ENCODE measurements around the gene MRPL24. TPM values are rescaled to one million over a fixed set of nuclear protein-coding genes. Genes with fewer than 3 reads are reported as not detected.

The MRPL24 gene
- total and polyA plus RNA-seq, 2 of the 13 experiments (the other 11 are each of a cell fraction or from before 2014, with no cell fraction given): 38.1 to 42.9 TPM

- no peak for TF ChIP-seq UBTF (CRISPR knock-in tag; IDR thresholded peaks at IDR 0.05)
- no peak for TF ChIP-seq ZBTB7A (CRISPR knock-in tag; IDR thresholded peaks at IDR 0.05)
- no peak for TF ChIP-seq TRIM22 (IDR thresholded peaks at IDR 0.05)
- no peak for TF ChIP-seq SMC3 (IDR thresholded peaks at IDR 0.05; ENCODE audit: low read length)
- TF ChIP-seq NFKB2 (CRISPR knock-in tag; IDR thresholded peaks at IDR 0.05; ENCODE audit: borderline replicate concordance): no peak
- no peak for TF ChIP-seq WIZ (CRISPR knock-in tag; IDR thresholded peaks at IDR 0.05)
- TF ChIP-seq SKI (IDR thresholded peaks at IDR 0.05; ENCODE audit: partially characterized antibody): no peak
- peak; percentile 83 for TF ChIP-seq PHF20 (CRISPR knock-in tag; IDR thresholded peaks at IDR 0.05)
- no peak; the same call in 1 of the 2 replicates for TF ChIP-seq ZNF451 (CRISPR knock-in tag; IDR thresholded peaks at IDR 0.05)
- TF ChIP-seq ZNF296 (CRISPR knock-in tag; conservative IDR thresholded peaks at IDR 0.05): no peak
- TF ChIP-seq, protein P1, sequence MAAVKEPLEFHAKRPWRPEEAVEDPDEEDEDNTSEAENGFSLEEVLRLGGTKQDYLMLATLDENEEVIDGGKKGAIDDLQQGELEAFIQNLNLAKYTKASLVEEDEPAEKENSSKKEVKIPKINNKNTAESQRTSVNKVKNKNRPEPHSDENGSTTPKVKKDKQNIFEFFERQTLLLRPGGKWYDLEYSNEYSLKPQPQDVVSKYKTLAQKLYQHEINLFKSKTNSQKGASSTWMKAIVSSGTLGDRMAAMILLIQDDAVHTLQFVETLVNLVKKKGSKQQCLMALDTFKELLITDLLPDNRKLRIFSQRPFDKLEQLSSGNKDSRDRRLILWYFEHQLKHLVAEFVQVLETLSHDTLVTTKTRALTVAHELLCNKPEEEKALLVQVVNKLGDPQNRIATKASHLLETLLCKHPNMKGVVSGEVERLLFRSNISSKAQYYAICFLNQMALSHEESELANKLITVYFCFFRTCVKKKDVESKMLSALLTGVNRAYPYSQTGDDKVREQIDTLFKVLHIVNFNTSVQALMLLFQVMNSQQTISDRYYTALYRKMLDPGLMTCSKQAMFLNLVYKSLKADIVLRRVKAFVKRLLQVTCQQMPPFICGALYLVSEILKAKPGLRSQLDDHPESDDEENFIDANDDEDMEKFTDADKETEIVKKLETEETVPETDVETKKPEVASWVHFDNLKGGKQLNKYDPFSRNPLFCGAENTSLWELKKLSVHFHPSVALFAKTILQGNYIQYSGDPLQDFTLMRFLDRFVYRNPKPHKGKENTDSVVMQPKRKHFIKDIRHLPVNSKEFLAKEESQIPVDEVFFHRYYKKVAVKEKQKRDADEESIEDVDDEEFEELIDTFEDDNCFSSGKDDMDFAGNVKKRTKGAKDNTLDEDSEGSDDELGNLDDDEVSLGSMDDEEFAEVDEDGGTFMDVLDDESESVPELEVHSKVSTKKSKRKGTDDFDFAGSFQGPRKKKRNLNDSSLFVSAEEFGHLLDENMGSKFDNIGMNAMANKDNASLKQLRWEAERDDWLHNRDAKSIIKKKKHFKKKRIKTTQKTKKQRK (IDR thresholded peaks at IDR 0.05; ENCODE audit: low read length): no peak
- no peak for TF ChIP-seq ZNF788 (CRISPR knock-in tag; IDR thresholded peaks at IDR 0.05; ENCODE audit: borderline replicate concordance)
- 0 out of 2 replicates have a peak, but pooled peaks have one; percentile 3 for TF ChIP-seq HIVEP1 (CRISPR knock-in tag; IDR thresholded peaks at IDR 0.05)
- TF ChIP-seq RXRB (CRISPR knock-in tag; IDR thresholded peaks at IDR 0.05; ENCODE audit: borderline replicate concordance): no peak
- TF ChIP-seq ZFP36 (IDR thresholded peaks at IDR 0.05; ENCODE audit: borderline replicate concordance, low read depth, low read length, partially characterized antibody): no peak
- TF ChIP-seq ATRX (CRISPR knock-in tag; IDR thresholded peaks at IDR 0.05; ENCODE audit: borderline replicate concordance): no peak
- TF ChIP-seq ZBTB49 (CRISPR knock-in tag; IDR thresholded peaks at IDR 0.05; ENCODE audit: borderline replicate concordance): no peak
- TF ChIP-seq ZNF678 (CRISPR knock-in tag; IDR thresholded peaks at IDR 0.05): peak; percentile 40; the same call in 1 of the 2 replicates
- TF ChIP-seq ETV6 (CRISPR knock-in tag; conservative IDR thresholded peaks at IDR 0.05): peak; percentile 22; the same call in 1 of the 2 replicates
Measured at GRCh38 chr1:156727926-156728598, 12.8 kb downstream of the MRPL24 start, which contains the start of gene METTL25B (continued).

All from HepG2 (cell line).